ENCODE results near the gene C15orf39.
"Not testable (repeated sequence)": the region's sequence is repeated elsewhere in the genome, so short reads cannot be mapped to it uniquely, and the experiment has no call there.

Gene C15orf39

GRCh38 chr15:75158402-75158801 is 43.3 kb upstream of the C15orf39 start:
- DNase-seq (ENCODE audit: low read depth) = no peak
- no peak for TF ChIP-seq CTCF (IDR thresholded peaks at IDR 0.05; ENCODE audit: low read length, missing control alignments)
- H3K4me3 ChIP-seq (replicated peaks; ENCODE audit: low read depth, low read length) = no peak overlapping the region

DNA sequence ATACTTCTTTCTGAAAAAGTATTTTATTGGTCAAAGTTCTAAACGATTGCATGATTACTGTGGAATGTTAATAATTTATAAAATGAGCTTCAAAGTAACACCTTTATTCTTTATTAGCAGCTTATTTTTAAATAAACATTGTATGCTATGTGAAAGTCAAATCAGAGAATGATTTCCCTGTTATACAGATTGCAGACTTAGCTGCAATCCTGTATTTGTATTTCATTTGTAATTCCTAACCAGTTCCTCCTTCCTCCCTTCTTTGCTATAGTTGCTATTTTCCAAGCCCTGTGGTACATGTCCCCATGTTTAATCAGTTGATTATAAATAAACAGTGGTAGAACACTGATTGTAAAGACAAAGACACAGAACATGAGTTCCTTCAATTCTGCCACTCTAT is 42.4 kb upstream of the C15orf39 start:
- DNase-seq (ENCODE audit: low read depth) = no peak
- no peak overlapping the region for H3K4me3 ChIP-seq (replicated peaks; ENCODE audit: low read depth, low read length)
- no peak for TF ChIP-seq CTCF (IDR thresholded peaks at IDR 0.05; ENCODE audit: low read length, missing control alignments)

DNA sequence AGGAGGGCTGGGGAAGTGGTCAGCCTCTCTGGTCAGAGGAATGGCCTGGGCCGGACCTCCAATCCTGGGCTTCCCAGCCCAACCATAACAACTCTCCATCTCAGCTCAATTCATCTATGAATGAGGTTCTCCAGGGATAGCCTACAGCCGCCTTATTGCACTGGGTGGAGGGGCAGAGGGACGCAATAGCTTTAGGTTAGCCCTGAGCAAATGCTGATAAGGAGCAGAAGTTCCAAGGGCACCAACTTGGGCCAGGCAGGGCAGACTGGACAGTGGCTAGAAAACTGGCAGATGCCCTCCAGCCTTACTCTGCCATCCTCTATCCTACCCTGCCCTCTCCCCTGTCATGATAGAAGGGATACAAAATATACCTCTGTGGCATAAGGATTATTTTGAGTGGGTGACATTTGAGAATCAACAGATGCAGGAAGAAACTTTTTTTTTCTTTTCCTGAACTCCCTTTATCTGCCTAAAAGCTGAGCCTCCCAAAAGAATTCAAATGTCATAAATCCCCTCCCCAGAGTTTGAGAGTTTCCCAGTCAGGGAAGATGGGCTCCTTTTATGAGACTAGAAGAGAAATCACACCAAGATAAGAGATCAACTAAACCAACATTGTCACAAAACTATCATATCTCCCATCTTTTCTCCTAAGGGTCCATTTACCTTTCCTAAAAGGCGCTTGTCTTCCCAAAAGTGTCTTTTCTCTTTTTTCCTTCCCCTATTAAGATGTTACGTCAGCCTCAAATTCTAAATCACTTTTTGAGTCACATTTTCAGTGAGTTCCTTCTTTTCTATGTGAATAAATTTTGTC is 40.4 kb upstream of the C15orf39 start:
- no peak for DNase-seq (ENCODE audit: low read depth)
- H3K4me3 ChIP-seq (replicated peaks; ENCODE audit: low read depth, low read length) = no peak overlapping the region
- TF ChIP-seq CTCF (IDR thresholded peaks at IDR 0.05; ENCODE audit: low read length, missing control alignments) = no peak

- peak; percentile 61 for DNase-seq (ENCODE audit: low read depth)
- no peak overlapping the region for H3K4me3 ChIP-seq (replicated peaks; ENCODE audit: low read depth, low read length)
- TF ChIP-seq CTCF (IDR thresholded peaks at IDR 0.05; ENCODE audit: low read length, missing control alignments) = no peak
Observed at GRCh38 chr15:75161917-75162414, 39.7 kb upstream of the C15orf39 start.

- no peak for TF ChIP-seq CTCF (IDR thresholded peaks at IDR 0.05; ENCODE audit: low read length, missing control alignments)
- H3K4me3 ChIP-seq (replicated peaks; ENCODE audit: low read depth, low read length) = no peak overlapping the region
- no peak for DNase-seq (ENCODE audit: low read depth)
Observed at GRCh38 chr15:75163150-75163564, 38.5 kb upstream of the C15orf39 start.

DNA sequence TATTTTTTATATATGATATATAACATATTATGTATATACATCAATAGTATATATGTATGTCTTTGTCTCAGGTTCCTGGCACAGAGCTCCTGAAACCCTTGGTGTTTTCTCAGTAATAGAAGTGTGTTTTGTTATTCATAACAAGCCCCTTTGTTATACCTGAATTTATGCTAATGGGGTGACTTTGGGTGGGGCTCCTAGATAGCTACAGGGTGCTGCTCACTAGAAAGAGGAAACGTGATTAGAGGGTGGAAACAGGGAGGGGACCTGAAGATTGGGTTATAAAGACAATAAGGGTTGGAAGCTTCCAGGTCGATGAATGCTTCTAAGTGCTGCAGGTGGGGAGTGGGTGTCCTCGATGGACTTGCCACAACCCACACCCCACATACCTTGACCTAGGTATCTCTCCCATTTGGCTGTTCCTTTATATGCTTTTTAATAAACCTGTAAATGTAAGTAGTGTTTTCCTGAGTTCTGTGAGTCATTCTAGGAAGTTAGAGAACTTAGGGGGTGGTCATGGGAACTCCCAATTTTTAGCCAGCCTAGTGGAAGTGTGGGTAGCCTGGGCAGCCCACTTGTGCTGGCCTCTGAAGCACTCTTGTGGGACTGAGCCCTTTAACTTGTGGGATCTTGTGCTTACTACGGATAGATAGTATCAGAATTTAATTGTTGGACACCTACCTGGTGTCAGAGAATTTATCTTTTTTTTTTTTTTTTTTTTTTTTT is 36.9 kb upstream of the C15orf39 start:
- no peak overlapping the region for H3K4me3 ChIP-seq (replicated peaks; ENCODE audit: low read depth, low read length)
- DNase-seq (ENCODE audit: low read depth) = no peak
- TF ChIP-seq CTCF (IDR thresholded peaks at IDR 0.05; ENCODE audit: low read length, missing control alignments) = no peak

GRCh38 chr15:75166489-75167063 is 35.1 kb upstream of the C15orf39 start:
- not testable (repeated sequence) for DNase-seq (ENCODE audit: low read depth); H3K4me3 ChIP-seq (replicated peaks; ENCODE audit: low read depth, low read length)

Measured in fibroblast of pulmonary artery (primary cell).